Measurements from ENCODE around the gene ZNF536.
"Not testable (repeated sequence)": the region's sequence is repeated elsewhere in the genome, so short reads cannot be mapped to it uniquely, and the experiment has no call there.

The ZNF536 gene

DNA sequence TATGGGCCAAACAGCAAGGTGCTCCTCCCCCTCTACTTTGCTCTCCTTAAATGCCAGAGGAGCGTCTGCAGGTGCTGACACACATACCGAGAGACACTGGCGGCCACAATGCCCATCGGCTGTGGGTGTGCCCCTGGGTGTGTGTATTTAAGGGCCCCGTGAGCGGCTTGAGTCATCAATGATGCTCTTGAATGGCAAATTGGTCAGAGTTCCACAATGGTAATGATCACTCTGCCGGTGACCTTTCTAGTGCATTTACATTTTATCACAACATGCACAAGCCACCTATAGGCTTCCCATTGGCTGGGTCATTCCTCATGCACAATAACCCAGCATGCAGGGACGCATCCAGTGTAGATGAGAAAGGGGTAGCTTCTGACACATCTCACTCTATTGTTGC is 124.8 kb downstream of the ZNF536 start:
- DNase-seq: no peak

DNA sequence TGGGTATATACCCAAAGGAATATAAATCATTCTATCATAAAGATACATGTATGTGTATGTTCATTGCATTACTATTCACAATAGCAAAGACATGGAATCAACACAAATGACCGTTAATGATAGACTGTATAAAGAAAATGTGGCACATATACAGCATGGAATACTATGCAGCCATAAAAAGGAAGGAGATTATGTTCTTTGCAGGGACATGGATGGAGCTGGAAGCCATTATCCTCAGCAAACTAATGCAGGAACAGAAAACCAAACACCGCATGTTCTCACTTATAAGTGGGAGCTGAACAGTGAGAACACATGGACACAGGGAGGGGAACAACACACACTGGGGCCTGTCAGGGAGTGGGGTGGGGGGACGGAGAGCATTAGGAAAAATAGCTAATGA is 125.9 kb downstream of the ZNF536 start:
- DNase-seq: not testable (repeated sequence)

DNA sequence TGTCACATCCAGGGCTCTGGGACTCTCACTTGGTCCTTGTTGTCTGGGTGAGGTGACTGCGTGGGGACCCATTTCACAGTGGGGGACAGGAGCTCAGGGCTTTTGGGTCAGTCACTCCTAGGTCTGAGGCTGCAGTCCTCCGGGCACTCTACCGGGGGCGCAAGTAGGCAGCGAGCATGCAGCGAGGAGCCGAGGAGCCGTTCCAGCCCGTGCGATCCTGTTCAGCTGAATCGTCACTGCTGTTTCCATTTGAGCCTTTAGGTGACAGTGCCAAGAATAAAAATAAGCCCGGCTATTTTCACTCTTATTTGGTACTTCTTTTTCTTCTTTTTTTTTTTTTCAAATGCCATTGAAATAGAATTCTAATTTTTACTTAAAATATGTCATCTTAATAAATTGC is 126.5 kb downstream of the ZNF536 start:
- DNase-seq: no peak

DNA sequence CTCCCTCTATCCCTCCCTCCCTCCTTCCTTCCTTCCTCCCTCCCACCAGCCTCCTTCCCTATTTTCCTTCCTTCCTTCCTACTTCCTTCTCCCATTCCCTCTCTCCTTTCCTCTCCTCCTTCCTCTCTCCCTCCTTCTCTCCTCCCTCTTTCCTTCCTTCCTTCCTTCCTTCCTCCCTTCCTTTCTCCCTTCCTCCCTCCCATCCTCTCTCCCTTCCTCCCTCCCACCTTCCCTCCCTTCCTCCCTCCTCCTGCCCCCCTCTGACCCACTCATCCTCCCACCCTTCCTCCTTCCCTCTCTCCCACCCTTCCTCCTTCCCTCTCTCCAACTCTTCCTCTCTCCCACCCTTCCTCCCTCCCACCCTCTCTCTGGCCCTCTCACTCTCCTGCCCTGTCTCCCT is 132.1 kb downstream of the ZNF536 start:
- no peak for DNase-seq

DNA sequence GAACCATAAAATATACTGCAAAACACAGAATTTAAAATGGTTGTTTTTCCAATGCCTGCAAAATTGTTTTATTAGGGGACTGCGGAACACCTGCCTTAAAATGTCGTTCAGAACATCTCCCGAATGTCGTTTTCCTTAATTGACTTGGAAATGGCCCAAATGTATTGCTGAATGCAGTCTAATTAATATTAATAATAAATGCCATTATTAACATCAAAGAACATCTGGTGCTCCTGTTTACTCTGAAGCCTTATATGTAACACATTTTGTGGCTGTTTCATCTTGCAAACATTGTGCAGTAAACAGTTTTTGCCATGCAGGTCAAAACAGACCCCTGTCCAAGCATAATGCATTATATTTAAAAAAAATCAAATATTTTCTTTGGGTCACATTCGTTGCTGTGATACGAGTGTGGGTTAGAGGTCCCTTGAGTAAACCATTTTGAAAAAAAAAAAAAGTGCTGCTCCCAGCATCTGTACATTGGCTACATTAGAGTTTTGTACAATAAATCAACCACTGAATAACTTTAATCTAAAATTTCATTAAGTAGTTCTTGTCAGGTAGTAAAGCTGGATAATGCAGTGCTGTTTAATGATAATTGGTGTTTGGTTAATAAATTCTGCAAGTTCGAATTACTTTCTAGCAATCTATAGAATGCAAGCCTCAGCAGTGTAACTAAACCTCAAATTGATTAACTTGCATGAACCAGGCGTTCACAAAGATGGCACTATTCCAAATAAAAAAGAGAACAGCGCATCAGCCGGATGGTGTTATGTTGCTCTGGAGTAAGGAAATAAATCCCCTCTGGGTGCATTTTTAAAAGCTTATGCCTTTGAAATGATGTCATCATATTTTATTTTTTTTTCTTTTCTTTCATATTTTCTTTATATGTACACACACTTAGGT is 140.2 kb downstream of the ZNF536 start:
- DNase-seq: no peak

DNA sequence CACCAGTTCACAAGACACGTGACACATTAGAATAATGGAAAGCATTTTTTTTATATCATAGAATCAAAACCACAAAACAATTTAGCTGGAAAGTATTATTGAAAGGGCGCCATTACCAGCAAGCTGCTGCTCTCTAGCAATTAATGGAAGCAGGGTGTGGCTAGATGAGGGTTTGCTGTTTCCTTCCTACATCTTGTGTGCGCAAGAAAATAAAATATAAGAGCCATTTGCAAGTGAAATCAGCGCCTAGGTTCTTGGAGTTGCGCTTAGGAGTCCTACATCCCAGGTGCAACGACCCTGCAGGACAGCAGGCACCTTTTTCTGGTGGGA is 140.9 kb downstream of the ZNF536 start:
- no peak for DNase-seq

DNA sequence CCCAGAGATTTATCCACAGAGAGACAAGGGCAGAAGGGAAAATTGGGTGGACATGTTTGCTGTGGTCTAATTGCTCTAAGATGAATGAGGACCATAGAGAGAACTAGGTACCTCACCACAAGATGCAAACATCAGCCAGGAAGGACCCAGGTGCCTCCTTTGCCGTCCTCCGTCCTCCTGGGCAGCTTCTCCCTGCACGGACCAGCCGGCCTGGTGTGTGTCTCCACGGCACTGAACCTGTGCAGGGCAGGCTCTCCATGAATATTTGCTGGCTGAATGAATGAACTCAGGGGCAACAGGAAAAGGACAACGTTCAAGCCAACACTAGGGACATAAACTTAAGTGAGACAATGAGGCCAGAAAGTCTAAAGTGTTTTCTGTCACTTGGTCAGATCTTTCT is 143.9 kb downstream of the ZNF536 start:
- no peak for DNase-seq

DNA sequence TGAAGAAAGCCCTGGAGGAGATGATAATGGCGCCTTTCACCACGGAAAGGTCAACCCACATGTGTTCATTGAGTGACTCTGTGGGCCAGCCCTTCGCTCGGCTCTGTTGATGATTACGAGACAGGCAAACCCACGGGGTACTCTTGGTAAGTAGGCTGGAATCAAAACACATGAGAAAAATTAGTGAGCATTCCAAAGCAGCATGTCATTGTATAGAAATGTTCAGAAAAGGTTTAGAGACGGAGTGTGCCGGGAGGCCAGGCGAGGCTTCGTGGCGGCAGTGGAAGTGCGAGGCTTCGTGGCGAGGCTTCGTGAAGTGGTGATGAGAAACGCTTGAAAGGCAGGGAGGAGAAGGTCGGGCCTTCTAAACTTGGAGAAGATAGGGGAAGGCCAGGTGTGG is 144.3 kb downstream of the ZNF536 start:
- no peak for DNase-seq

DNA sequence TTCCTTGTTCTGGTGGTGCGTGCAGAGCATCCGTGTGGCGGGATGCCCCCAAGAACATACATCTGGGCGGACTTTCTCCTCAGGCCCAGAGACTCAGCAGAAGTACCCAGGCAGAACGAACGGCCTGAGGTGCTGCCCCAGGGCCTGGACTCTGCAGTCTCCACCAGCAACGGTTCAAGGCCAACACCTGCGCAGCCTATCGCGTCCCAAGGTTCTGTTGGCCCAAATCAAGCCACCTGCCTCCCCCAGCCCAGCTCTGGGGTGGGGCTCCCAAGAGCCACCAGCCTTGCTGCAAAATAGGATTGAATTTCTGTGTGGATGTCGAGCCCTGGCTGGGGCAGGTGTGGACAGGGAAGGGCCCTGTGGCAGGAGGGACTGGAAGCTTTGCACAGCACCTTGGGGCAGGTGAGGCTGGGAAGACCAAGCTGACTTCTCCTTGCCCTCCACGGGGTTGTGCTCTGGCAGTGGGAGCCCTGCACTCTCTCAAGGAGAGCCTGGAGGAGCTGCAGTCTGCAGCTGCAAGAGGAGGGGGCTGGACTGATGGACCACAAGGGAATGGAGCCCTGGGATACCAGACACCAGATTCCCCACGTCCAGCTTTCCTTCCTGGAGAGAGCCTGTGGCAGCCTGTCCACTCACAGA is 146.9 kb downstream of the ZNF536 start:
- no peak for DNase-seq

DNA sequence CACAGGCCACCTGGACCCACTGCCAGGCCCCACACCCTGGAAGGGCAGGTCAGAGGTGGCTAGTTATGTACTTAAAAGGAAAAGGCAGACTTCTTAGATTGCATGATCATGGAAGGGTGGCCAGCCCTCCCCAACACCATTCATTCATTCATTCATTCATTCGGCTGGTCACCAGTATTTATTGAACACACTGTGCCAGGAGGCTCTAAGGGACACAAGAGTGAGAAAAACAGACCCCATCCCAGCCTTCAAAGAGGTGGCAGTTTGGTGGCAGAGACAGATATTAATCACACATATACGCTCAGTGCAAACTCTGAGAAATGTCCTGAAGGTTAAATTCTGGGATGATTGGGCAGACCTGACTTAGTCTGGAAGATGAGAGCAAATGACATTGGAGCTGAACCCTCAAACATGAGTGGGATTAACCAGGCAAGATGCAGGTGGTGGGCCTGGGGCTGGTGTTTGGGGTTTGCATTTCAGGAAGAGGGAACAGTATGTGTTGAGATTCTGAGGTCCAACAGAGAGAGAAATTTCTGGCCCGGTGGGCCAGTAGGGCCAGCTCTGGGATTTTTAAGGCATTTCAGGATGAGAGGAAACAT is 147.5 kb downstream of the ZNF536 start:
- no peak for DNase-seq

DNA sequence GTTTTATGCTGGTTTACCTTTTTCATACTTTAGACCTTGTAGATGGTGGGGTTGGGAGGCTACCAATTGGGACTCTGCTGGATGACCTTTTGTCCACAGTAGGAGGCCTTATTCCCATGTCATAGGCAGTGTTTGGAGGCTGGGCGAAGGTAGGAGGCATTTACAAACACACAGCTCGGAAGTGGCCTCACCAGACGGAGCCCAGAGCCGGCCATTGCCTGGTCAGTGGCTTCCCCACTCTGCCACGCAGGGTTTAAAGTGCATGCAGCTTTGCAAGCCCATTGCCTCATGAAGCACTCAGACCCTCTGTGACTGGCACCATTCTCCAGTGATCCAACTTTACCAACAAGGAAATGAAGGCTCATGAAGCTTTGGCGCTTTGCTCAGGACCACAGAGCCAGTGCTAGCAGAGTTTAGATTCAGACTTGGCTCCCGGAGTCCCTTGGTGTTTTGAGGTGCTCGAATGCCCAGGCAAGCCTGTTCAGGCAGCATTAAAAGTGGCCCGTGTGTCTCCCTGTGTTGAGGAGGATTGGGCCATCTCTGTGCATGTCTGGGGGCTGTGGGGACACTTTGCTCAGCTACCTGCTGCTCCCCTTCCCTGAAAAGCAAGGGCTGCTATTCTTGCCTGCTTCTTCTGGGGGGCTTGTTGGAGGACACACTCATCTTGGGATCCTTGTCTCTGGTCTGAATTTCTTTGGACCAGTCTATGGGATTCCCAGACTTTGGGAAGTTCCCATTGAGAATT is 148.7 kb downstream of the ZNF536 start:
- DNase-seq: no peak

DNA sequence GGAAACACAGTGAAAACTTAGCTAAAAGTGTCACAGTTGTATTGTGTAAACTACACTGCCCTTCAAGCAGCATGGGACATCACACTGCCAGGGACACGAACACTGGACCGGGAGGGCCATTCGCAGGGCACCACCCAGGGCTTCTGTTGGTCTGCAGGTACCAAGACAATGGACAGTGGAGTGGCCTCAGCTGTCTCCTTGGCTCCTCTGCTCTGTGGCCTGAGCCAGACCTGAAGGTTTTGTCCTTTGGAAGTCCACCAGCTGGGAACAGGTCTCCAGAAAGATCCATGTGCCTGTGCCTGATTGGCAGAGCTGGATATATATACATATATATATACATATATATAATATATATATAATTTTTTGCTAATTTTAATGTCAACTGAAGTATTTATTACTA is 149.8 kb downstream of the ZNF536 start:
- no peak for DNase-seq

DNA sequence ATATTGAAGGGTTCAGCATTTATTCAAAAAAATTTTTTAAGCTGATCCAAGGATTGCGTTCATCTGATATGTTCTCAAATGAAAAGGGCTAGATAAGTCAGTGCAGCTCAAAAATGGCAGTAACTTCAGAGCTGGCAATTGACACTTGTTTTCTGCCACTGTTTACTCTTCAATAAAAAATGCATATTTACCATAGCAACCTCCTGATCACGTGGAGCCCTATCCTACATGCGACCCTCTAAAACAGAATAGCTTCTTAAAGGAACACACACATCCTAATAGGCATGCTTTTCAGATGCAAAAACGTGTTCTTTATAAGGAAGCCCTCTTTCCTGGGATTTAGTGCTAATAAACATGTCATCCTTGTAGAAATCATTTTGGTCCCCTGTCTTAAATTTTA is 150.2 kb downstream of the ZNF536 start:
- DNase-seq: no peak

DNA sequence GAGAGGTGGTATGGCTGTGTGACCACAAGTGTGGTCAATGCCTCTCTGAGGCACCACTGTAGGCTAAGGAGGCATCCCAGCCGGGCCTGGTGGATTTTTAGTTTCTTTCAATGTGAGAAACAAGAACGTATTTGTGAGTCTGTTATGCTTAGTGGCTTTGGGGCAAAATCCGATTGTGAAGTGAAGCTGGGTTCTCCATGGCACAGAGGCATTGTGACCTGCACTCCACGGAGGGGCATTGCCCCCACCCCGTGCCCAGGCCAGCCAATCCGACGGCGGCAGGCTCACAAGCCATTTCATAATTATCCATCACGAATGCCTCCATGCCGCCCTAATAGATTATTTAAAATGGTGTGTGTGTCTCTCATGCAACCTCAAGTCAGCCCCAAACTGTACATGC is 151.6 kb downstream of the ZNF536 start:
- no peak for DNase-seq

DNA sequence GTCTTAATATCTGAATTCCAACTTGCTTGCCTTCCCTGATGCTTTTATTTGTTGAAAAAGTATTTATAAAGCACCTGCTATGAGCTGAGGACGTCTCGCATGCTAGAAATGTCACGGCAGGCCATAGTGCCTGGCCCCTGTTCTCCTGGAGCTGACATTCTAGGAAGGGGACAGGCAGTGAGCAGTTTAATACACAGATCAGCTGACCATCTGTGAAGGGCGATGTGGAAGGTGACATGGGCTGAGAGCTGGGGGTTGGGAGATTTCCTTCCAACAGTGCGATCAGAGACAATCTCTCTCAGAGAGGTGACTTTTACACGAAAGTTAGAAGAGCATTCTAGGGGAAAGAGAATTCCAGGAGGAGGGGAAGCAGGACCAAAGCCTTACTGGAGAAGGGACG is 153.2 kb downstream of the ZNF536 start:
- DNase-seq: no peak

DNA sequence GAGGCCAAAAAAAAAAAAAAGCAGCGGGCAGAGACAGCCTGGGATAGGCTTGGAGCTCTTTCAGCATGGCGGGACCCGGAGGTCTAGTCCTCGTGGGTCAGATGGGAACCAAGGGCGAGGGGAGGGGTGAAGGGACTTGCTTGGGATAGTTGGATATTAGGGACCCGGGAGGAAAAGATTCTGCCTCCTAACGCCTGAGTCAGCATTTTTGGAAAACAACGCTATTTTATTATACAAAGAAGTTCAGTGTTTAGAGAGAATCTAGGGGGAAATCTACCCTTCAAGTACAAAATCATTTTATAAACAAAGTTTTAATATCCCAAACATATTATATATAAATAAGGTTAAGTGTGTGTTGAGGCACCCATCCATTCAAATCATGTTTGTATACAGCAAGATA is 156.7 kb downstream of the ZNF536 start:
- no peak for DNase-seq

DNA sequence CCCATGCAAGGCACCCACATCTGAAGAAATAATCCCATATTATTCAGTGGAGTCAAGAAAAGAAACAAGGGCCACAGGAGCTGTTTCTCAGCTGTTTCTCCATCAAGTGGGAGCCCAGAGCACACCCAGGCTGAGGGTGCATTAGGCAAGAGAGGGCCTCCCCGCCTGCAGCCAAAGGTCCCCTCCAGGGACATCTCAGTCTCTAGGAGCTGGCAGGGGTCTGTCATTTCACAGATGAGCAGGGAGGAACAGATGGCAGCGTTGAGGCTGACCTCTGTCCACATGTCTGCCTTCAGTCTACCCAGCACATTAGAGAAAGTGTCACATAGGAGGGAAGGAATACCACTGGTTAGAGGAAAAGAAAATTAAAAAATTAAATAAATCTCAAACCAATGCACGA is 157.7 kb downstream of the ZNF536 start:
- no peak for DNase-seq

DNA sequence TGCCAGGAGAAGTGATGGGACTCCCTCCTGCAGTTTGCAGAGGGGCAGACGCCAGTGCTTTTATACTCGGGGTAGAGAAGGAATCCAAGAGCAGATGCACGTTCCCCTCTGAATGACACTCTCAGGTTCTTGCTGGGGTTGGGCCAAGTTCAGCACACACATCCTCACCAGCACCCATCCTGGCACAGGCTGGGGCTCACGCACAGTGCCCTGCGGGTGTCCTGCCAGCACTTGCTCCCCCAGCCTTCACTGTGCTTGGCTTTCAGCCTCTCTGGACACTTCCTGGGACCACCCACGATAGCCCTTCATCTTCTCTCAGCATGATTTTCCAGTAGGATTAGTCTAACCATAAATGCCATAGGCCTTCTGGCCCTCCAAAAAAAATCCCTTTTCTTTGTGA is 158.6 kb downstream of the ZNF536 start:
- DNase-seq: no peak

DNA sequence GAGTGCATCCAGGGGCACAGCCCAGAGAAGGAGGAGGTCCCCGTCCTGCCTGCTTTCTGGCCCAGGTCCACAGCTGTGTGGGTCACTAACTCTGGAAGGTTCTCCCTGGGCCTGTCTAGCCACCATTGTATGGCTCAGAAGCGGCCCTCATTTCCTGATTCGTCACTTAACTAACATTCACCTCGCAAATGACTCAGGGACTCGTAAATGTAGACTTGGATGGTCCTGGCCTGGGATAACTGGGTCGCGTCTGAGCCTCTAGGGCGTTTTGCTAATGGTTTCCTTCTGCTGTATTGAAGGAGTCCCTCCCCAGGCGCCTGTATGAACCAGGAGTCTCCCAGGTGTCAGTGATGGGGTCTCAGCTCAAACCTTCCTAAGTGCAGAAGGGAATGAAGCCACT is 162.8 kb downstream of the ZNF536 start:
- DNase-seq: no peak

DNA sequence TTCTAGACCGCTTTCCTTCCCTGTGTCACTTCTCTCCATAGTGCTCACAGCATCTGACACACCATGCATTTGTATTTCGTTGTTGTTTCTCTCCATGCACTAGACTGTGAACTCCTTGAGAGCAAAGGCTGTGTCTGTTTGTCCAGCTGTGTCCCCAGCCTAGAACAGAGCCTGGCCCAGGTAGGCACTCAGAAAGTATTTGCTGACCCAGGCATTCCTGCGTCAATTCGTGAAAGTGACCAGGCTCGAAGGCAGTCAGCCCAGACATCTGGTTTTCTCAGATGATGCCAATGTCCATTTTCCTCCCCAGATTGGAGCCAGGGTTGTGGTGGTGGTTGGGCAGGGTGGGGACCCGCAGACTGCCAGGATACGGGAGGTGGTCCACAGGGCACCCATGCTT is 164.8 kb downstream of the ZNF536 start:
- no peak for DNase-seq

DNA sequence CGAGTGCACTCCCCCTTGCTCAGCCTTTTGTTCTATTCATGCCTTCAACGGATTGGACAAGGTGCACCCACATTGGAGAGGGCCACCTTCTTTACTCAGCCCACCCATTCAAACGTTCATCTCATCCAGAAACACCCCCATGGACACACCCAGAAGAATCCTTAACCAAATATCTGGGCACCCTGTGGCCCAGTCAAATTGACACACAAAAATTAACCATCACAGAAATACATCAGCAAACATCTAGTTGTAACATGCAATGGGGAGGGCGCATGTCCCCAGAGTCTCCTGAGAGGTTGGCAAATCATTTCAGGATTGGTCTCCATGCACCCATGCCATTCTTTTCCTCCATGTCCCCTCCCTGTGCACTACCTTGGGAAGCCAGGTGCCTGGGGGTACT is 167.1 kb downstream of the ZNF536 start:
- no peak for DNase-seq

DNA sequence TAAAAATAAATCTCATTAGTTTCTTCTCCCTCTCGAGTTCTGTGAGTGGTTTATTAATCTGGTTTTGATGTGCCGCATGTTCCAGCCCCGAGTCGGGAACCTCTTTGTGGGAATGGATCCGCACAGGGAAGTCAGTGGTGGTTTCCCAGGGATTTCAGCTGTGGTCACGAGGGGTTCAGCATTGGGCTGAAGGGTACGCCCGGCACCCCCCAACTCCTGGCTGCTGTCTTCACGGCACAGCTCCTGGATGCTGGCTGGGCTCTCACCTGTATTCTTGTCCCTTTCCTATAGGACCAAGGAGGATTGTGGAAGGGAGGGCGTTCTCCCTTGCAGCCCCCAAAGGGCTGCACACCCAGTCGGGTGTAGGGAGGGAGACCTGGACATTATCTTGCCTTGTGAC is 167.8 kb downstream of the ZNF536 start:
- no peak for DNase-seq

DNA sequence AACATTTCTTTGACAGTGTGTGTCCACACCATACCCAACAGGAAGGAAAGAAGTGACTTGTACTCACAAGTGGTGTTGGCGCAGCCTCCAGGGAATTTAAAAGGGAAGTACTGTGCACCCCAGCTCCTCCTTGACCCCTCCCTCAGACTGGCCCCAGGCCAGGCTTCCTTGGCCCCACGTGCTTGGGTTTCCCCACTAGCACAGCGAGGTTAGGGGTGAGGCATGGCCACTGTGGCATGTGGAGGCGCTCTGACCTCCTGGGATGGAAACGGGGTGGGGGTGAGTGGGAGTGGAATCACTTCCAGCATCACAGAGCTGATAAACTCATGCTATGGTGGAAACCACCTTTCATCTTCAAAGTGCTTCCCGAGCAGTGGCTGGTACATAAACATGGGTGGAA is 168.6 kb downstream of the ZNF536 start:
- no peak for DNase-seq

DNA sequence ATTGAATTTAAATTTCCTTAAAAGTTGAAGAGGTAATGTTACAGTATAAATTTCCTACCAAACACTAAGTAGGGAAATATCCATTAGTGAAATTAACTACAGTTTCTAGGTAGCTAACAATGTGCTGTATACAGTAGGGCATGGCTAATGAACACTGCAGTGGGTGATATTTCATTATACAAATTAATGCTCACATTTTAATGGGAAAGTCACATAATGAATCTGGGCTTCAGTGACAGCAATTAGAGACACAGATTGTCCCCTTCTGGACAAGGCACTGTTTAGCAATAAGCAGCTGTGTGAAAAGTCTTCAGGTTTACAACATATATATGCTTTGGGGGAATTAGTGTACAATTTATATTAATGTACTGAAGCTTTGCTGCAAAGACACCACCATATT is 169.4 kb downstream of the ZNF536 start:
- DNase-seq: no peak

Measured in DMS53 (cell line).